Measurements from ENCODE around the gene DMD.
A peak's percentile ranks its signal among the peaks of the same experiment; 100 is the strongest.
"Not testable (repeated sequence)": the region's sequence is repeated elsewhere in the genome, so short reads cannot be mapped to it uniquely, and the experiment has no call there.

DMD gene

DNA sequence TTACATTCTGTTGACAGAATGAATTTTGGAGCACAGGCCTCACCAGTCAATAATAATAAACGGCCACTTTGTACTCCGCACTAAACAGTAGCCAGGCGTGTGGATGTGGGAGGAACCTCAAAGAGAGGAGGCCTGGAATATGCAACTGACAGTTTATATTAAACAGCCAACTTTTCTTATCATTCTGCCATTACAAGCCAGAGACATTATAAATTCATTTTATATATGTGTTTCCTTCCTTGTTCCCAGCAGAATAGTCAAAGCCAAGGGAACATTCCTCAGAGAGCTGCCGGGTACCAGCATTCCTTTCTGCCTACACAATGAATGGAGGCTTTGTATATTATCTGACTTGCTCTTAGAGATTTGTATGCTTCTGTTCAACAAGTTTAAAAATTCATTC, 1703.0 kb downstream of the DMD start:
- Histone ChIP-seq H3K4me2 (no peak overlapping the region), H3K27me3 (peaks cover 56% of the 10 kb centered on the region)

GRCh38 chrX:31506928-31507327, 1704.4 kb downstream of the DMD start:
- Histone ChIP-seq H3K27me3 (peaks cover 62% of the 10 kb centered on the region), H3K4me1 (no peaks in the 10 kb centered on the region), H3K9ac (no peak overlapping the region), H3K4me2 (no peak overlapping the region), H3K36me3 (no peaks in the 10 kb centered on the region), H4K20me1 (no peaks in the 10 kb centered on the region), H3K27ac (no peak overlapping the region), H3K9me3 (no peaks in the 10 kb centered on the region), H3K4me3 (no peak overlapping the region)
- TF ChIP-seq Cebpa-rat (IDR thresholded peaks at IDR 0.05): no peak

More for the DNA sequence above, 1703.0 kb downstream of the DMD start:
- Histone ChIP-seq H3K36me3 (no peaks in the 10 kb centered on the region), H3K4me3 (no peak overlapping the region), H3K9me3 (no peaks in the 10 kb centered on the region), H4K20me1 (no peaks in the 10 kb centered on the region), H3K4me1 (no peaks in the 10 kb centered on the region), H3K9ac (no peak overlapping the region), H3K27ac (no peak overlapping the region)
- no peak for TF ChIP-seq Cebpa-rat (IDR thresholded peaks at IDR 0.05)

DNA sequence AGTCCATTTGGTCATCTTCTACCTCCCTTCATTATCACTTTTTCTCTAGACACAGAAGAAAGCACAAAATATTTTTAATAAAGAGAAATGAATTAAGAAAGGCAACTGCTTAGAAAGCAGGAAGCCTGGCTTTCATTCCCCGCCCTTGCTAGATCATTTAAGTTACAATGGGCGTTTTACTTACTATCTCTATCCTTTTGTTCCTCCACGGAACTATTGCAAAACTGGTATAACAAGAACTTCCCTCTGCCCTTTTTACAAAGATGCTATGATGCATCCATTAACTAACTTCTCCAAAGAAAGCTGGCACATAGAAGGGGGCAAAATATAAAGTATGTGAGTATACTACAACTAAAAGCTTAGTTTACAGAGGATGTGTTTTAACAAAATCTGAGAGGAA, 1705.0 kb downstream of the DMD start:
- no peak overlapping the region for H3K27ac ChIP-seq
- peaks cover 68% of the 10 kb centered on the region for H3K27me3 ChIP-seq
- no peaks in the 10 kb centered on the region for H3K9me3 ChIP-seq
- H4K20me1 ChIP-seq: no peaks in the 10 kb centered on the region
- H3K4me2 ChIP-seq: no peak overlapping the region
- no peaks in the 10 kb centered on the region for H3K4me1 ChIP-seq
- no peaks in the 10 kb centered on the region for H3K36me3 ChIP-seq
- no peak overlapping the region for H3K9ac ChIP-seq
- no peak overlapping the region for H3K4me3 ChIP-seq
- TF ChIP-seq Cebpa-rat (IDR thresholded peaks at IDR 0.05): no peak

DNA sequence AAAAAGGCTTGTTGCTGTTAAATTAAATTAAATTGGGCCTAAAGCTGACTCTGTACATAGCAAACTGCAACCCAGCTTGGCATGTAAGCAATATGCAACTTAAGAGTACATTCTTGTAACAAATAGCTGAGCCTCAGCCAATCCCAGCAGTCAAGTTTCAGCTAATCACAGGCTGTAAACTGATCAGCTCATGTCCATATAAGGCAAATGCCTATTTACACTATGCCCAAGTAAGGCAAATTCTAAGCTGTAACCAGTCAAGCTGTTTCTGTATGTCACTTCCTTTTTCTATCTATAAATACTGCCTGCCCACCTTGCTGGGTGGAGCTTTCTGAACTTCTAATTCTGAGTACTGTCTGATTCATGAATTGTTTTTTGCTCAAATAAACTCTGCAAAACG, 1710.4 kb downstream of the DMD start:
- H3K27me3 ChIP-seq: peaks cover 91% of the 10 kb centered on the region

DNA sequence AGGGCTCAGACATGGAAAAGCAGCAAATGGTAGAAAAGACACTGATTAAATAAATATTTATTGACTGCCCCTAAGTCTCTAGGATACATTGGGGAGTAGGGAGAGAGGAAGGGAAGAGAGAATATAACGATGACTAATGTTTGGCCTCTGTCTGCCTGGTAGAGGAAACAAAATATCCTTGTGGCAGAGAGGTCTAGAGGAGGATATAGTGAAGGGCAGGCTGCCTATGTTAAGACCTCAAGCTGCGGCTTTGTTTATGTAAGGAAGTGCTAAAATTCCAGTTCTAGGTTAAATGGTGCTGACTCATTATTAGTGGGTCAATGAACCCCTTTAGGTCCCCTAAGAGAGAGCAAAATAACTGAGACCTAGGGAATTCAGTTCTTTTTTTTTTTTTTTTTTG, 1712.2 kb downstream of the DMD start:
- H3K27me3 ChIP-seq: peaks cover 91% of the 10 kb centered on the region
- no peaks in the 10 kb centered on the region for H3K9me3 ChIP-seq
- no peak overlapping the region for H3K4me3 ChIP-seq
- no peak overlapping the region for H3K4me2 ChIP-seq
- TF ChIP-seq Cebpa-rat (IDR thresholded peaks at IDR 0.05): no peak
- H3K36me3 ChIP-seq: no peaks in the 10 kb centered on the region
- H4K20me1 ChIP-seq: no peaks in the 10 kb centered on the region
- no peak overlapping the region for H3K9ac ChIP-seq
- no peak overlapping the region for H3K27ac ChIP-seq
- no peaks in the 10 kb centered on the region for H3K4me1 ChIP-seq

More for the DNA sequence above, 1710.4 kb downstream of the DMD start:
- Histone ChIP-seq H3K9ac (no peak overlapping the region), H3K4me2 (no peak overlapping the region), H3K4me1 (no peaks in the 10 kb centered on the region), H3K9me3 (no peaks in the 10 kb centered on the region), H3K4me3 (no peak overlapping the region), H3K36me3 (no peaks in the 10 kb centered on the region), H3K27ac (no peak overlapping the region), H4K20me1 (no peaks in the 10 kb centered on the region)
- no peak for TF ChIP-seq Cebpa-rat (IDR thresholded peaks at IDR 0.05)

DNA sequence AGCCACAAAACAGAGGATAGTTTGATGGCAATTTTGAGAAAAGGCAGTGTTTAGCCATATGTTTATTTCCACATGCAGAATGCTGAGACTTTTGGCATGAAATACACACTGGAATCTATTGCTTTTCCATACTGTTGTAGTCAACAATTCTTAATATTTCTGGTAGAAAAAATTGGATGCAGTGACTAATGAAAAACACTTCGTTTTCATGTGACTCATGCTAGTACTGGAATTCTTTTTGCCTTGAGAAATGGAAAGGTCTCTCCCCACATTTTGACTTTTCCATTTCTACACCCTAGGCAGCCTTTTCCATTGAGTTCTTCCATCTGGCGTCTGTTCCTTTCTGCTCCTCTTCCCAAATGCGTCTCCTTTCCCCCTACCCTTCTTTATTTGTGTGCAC, 1714.3 kb downstream of the DMD start:
- H4K20me1 ChIP-seq: no peaks in the 10 kb centered on the region
- H3K27me3 ChIP-seq: peaks cover 93% of the 10 kb centered on the region
- H3K9ac ChIP-seq: no peak overlapping the region
- H3K4me3 ChIP-seq: no peak overlapping the region
- H3K27ac ChIP-seq: no peak overlapping the region
- H3K4me1 ChIP-seq: no peaks in the 10 kb centered on the region
- H3K9me3 ChIP-seq: no peaks in the 10 kb centered on the region
- no peaks in the 10 kb centered on the region for H3K36me3 ChIP-seq
- H3K4me2 ChIP-seq: no peak overlapping the region
- TF ChIP-seq Cebpa-rat (IDR thresholded peaks at IDR 0.05): no peak

DNA sequence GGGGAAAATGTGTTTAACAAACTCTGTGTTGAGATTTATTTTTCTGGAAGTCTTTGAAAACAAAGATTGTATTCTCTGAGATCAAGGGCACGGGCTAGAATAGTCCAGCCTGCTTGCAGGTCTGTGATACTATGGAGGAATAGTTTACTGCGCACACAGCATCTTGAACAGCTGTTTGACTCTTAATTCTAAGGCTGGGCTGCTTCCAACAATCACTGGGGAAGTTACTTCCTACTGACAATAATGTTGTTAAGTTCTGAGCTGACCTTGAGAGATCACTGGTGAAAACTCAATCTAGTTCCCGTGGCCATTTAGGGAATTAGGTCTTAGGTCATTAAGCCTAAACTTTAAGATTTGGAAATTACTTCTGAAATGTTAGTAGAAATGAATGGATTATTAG, 1723.4 kb downstream of the DMD start:
- no peak for TF ChIP-seq Cebpa-rat (IDR thresholded peaks at IDR 0.05)
- H3K27me3 ChIP-seq: peaks cover 66% of the 10 kb centered on the region
- H3K27ac ChIP-seq: no peak overlapping the region
- no peak overlapping the region for H3K9ac ChIP-seq
- no peak overlapping the region for H3K4me2 ChIP-seq
- H3K4me3 ChIP-seq: no peak overlapping the region
- H4K20me1 ChIP-seq: no peaks in the 10 kb centered on the region
- H3K36me3 ChIP-seq: no peaks in the 10 kb centered on the region
- H3K4me1 ChIP-seq: no peaks in the 10 kb centered on the region
- H3K9me3 ChIP-seq: no peaks in the 10 kb centered on the region

DNA sequence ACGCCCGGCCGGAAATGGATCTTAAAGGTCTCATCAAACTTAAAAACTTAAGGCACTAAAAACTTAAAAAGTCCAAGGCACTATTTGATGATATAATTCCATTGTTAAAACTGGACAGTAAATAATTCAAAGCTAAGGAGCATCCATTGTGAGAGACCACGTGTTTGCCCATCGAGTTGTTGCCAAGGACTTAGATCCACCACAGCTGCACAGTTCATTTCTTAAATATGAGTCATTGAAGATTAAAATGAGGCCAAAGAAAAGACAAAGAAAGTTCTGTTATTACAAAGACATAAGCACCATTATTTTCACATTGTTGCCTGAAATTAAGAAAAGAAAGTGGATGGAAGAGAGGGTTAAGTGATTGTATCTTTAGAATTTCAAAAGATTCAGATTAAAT, 1728.0 kb downstream of the DMD start:
- Histone ChIP-seq H3K27ac (no peak overlapping the region), H3K9ac (no peak overlapping the region), H3K9me3 (no peaks in the 10 kb centered on the region), H3K36me3 (no peaks in the 10 kb centered on the region), H3K4me2 (no peak overlapping the region), H3K4me1 (no peaks in the 10 kb centered on the region), H3K27me3 (peaks cover 79% of the 10 kb centered on the region), H4K20me1 (peaks cover 7% of the 10 kb centered on the region; the same call in 1 of the 2 replicates), H3K4me3 (no peak overlapping the region)
- no peak for TF ChIP-seq Cebpa-rat (IDR thresholded peaks at IDR 0.05)

GRCh38 chrX:31480696-31481095, 1730.7 kb downstream of the DMD start:
- Histone ChIP-seq H3K4me3 (no peak overlapping the region), H3K9me3 (no peaks in the 10 kb centered on the region), H3K27me3 (peaks cover 81% of the 10 kb centered on the region), H3K27ac (no peak overlapping the region), H3K36me3 (no peaks in the 10 kb centered on the region), H3K4me2 (no peak overlapping the region), H3K4me1 (no peaks in the 10 kb centered on the region), H4K20me1 (peaks cover 7% of the 10 kb centered on the region; the same call in 1 of the 2 replicates), H3K9ac (no peak overlapping the region)
- peak; percentile 34; the same call in 1 of the 2 replicates for TF ChIP-seq Cebpa-rat (IDR thresholded peaks at IDR 0.05)

GRCh38 chrX:31471229-31471628, 1740.1 kb downstream of the DMD start:
- Histone ChIP-seq H4K20me1 (no peaks in the 10 kb centered on the region), H3K27ac (no peak overlapping the region)
- no peak for TF ChIP-seq Cebpa-rat (IDR thresholded peaks at IDR 0.05)

DNA sequence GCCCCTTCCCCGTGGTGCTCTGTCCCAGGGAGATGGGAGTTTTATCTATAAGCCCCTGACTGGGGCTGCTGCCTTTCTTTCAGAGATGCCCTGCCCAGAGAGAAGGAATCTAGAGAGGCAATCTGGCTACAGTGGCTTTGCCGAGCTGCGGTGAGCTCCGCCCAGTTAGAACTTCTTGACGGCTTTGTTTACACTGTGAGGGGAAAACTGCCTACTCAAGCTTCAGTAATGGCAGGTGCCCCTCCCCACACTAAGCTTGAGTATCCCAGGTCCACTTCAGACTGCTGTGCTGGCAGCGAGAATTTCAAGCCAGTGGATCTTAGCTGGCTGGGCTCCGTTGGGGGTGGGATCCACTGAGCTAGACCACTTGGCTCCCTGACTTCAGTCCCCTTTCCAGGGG, 1740.6 kb downstream of the DMD start:
- H3K4me2 ChIP-seq, H3K4me1 ChIP-seq, H4K20me1 ChIP-seq, H3K27ac ChIP-seq, H3K9ac ChIP-seq, H3K4me3 ChIP-seq, H3K36me3 ChIP-seq: not testable (repeated sequence)
- H3K27me3 ChIP-seq: peaks cover 86% of the 10 kb centered on the region
- H3K9me3 ChIP-seq: peaks cover 18% of the 10 kb centered on the region

More at GRCh38 chrX:31471229-31471628, 1740.1 kb downstream of the DMD start:
- Histone ChIP-seq H3K9me3 (peaks cover 18% of the 10 kb centered on the region), H3K9ac (no peak overlapping the region), H3K27me3 (peaks cover 85% of the 10 kb centered on the region), H3K4me3 (no peak overlapping the region), H3K4me2 (no peak overlapping the region), H3K4me1 (no peaks in the 10 kb centered on the region), H3K36me3 (no peaks in the 10 kb centered on the region)
